VCaP (cell line): ENCODE results near the gene WNT2.
"Not testable (repeated sequence)": the region's sequence is repeated elsewhere in the genome, so short reads cannot be mapped to it uniquely, and the experiment has no call there.

ENCODE experiments used
- H3K27ac ChIP-seq: fragments of 450-650 bp; 2 replicates; pipeline ENCODE4 v1.5.1; 2017
- TF ChIP-seq, protein P1 (sequence below): fragments of 450-650 bp; conservative IDR thresholded peaks from 2 replicates; pipeline ENCODE4 v1.5.1; 2017; ENCODE audit warnings: mild to moderate bottlenecking, moderate library complexity

Gene WNT2

DNA sequence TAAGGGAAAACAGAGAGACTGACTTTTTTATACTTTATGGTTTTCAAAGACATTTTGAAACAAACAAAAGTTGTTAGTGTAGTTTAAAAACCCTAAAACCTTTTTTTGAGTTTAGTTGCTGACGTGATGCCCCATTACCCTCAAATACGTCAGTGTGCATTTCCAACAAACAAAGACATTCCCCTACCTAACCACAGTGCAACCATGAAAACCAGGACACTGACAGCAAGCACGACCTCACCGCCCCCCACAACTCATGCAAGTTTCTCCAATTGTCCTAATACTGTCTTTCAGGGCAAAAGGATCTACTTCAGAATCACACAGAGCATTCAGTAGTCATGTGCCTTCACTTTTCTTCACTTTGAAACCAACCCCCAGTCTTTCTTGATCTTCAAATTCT is 75.0 kb downstream of the WNT2 start:
- H3K27ac ChIP-seq = no peak overlapping the region
- TF ChIP-seq, protein P1, sequence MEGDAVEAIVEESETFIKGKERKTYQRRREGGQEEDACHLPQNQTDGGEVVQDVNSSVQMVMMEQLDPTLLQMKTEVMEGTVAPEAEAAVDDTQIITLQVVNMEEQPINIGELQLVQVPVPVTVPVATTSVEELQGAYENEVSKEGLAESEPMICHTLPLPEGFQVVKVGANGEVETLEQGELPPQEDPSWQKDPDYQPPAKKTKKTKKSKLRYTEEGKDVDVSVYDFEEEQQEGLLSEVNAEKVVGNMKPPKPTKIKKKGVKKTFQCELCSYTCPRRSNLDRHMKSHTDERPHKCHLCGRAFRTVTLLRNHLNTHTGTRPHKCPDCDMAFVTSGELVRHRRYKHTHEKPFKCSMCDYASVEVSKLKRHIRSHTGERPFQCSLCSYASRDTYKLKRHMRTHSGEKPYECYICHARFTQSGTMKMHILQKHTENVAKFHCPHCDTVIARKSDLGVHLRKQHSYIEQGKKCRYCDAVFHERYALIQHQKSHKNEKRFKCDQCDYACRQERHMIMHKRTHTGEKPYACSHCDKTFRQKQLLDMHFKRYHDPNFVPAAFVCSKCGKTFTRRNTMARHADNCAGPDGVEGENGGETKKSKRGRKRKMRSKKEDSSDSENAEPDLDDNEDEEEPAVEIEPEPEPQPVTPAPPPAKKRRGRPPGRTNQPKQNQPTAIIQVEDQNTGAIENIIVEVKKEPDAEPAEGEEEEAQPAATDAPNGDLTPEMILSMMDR = no peak

- H3K27ac ChIP-seq = not testable (repeated sequence)
These were observed 77.2 kb downstream of the WNT2 start for GRCh38 chr7:117245703-117246102.

DNA sequence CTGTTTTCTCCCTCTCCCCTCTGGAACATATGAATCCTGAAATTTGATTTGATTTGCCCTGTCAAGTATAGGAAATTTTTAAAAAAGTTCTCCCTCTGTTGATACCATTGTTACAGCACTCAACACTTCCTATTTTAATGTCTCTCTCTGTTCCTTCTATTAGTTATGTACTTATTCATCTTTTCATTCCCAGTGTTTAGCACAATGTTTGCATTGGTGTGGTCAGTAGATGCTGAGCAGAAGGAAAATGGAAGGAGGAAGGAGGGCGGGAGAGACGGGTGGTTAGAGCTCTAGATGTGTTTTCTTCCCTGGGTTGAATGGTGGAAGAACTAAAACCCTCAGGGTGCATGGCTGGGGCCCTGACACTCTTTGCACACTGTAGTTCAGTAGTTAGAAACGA is 79.5 kb downstream of the WNT2 start:
- H3K27ac ChIP-seq = no peak overlapping the region
- TF ChIP-seq, protein P1 = no peak

DNA sequence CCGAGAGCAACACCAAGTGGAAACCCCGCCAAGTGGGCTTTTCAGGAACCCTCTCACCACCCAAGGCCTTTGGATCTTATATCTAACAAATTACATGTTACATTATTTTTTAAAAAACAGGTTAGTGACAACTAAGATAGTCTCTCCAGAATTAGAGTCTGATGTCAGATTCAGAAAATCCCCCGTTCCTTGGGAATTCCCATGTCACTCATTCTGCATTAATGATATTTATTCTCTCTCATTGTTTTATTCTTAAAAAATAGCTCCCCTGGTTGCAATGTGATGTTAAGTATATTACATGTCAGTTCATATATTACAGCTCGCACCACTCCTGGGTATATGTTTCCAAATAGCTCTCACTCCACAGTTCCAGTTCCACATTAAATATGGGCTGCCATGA is 81.8 kb downstream of the WNT2 start:
- TF ChIP-seq, protein P1 = no peak
- no peak overlapping the region for H3K27ac ChIP-seq

- H3K27ac ChIP-seq = no peak overlapping the region
- TF ChIP-seq, protein P1 = no peak
These were observed 83.9 kb downstream of the WNT2 start for GRCh38 chr7:117238937-117239336.

- TF ChIP-seq, protein P1 = no peak
- no peak overlapping the region for H3K27ac ChIP-seq
These were observed 84.4 kb downstream of the WNT2 start for GRCh38 chr7:117238472-117238871.

DNA sequence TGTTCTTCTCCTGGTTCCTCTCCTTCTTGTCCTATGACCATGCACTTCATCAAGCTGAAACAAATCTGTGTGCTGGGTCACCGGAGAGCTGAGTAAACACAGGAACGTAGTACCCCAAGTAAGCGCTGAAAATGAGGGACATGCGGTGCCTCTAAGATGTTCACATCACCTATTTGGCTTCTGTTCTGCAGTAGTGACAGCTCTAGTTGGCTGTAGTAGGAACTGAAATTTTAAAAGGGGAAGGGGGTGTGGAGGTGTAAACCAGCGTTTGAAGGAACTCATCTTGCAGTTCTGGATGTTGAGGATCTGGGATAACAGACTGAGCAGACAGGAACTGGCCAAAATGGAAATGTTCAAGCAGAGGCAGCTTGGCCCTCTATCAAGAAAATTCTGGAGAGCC is 85.2 kb downstream of the WNT2 start:
- H3K27ac ChIP-seq = no peak overlapping the region
- TF ChIP-seq, protein P1 = no peak

DNA sequence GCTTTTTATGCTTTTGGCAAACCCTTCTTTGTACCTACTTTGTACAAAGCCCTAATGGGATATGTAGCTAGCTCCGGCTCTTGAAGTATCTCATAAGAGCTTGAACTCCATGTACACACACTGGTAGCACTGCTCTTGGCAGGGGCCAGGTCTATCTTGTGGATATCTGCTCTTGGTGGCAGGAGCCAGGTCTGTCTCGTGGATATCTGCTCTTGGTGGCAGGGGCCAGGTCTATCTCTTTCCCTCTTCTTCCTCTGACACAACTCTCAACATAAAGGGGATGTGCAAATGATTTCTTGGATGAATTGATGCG is 91.9 kb downstream of the WNT2 start:
- TF ChIP-seq, protein P1 = no peak
- H3K27ac ChIP-seq = no peak overlapping the region
